ENCODE data around the gene SAMD8. TPM values are rescaled to one million over a fixed set of nuclear protein-coding genes. Genes with fewer than 3 reads are reported as not detected.

The SAMD8 gene
- total and polyA plus RNA-seq, 12 donors = 5.7 to 48.7 (median 29.1) TPM

DNA sequence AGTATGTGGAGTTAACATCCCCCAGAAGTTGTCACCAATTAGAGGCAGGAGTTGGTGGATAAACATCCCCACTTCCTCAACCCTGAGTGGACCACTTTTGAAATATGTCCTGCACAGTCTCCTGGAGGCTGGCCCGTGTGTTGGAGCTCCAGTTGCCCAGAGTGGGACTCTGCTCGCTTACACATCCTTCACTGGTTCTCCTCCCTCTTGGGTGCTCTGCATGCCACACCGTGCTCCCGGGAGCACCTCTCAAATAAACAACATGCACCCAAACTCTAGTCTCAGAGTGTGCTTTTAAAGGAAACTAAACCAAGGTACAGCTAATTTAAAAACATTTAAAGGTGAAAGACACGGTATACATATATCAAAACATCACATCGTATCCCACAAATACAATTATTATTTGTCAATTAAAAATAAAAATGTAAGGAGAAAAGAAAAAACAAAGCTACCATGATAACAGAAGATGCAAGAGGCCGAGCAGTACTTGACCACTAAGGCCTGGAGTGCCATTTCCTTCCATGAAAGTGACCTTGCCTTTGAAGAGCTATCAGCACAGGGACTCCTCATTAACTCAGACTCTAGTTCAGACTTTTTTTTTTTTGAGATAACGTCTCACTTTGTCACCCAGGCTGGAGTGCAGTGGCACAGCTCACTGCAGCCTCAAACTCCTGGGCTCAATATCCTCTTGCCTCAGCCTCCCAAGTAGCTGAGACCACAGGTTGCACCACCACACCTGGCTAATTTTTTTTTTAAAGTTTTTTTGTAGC lies 47.8 kb upstream of the SAMD8 start:
- DNase-seq = no peak
- Histone ChIP-seq H3K4me3 (no peak overlapping the region), H3K4me1 (replicated peaks in 1 of 2) (no peaks in the 10 kb centered on the region), H3K27ac (no peak overlapping the region), H3K36me3 (replicated peaks in 1 of 2) (no peaks in the 10 kb centered on the region), H3K9me3 (replicated peaks in 1 of 3) (no peaks in the 10 kb centered on the region), H3K27me3 (no peaks in the 10 kb centered on the region)
- WGBS, 4 donors = 80 to 88% (median 82%) methylated on average over 7 to 8 of the region's 8 CpGs
- TF ChIP-seq, protein P1, sequence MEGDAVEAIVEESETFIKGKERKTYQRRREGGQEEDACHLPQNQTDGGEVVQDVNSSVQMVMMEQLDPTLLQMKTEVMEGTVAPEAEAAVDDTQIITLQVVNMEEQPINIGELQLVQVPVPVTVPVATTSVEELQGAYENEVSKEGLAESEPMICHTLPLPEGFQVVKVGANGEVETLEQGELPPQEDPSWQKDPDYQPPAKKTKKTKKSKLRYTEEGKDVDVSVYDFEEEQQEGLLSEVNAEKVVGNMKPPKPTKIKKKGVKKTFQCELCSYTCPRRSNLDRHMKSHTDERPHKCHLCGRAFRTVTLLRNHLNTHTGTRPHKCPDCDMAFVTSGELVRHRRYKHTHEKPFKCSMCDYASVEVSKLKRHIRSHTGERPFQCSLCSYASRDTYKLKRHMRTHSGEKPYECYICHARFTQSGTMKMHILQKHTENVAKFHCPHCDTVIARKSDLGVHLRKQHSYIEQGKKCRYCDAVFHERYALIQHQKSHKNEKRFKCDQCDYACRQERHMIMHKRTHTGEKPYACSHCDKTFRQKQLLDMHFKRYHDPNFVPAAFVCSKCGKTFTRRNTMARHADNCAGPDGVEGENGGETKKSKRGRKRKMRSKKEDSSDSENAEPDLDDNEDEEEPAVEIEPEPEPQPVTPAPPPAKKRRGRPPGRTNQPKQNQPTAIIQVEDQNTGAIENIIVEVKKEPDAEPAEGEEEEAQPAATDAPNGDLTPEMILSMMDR (IDR thresholded peaks at IDR 0.05) = no peak
- TF ChIP-seq POLR2A (IDR thresholded peaks at IDR 0.05) = no peak
- intact Hi-C loops (cut with DNase I) = no loop called here

DNA sequence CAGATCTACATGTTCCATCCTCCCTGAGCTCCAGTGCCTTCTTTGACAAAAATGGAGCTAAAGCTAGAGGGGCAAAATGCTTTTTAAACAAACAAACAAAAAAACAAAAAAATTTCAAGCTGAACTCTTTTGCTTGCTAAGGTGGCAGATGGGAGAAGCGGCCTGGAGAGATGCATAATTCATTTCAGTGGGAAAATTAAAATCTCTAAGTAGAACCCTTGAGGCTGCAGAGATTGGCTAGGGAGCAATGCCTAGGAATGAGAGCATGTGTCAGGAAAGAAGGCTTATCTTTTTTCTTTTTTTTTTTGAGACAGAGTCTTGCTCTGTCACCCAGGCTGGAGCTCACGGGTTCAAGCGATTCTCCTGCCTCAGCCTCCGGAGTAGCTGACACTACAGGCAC lies 46.4 kb upstream of the SAMD8 start:
- H3K4me3 ChIP-seq = no peak overlapping the region
- H3K4me1 ChIP-seq (replicated peaks in 1 of 2) = no peaks in the 10 kb centered on the region
- DNase-seq = no peak
- H3K9me3 ChIP-seq (replicated peaks in 1 of 3) = no peaks in the 10 kb centered on the region
- H3K36me3 ChIP-seq (replicated peaks in 1 of 2) = no peaks in the 10 kb centered on the region
- no peak overlapping the region for H3K27ac ChIP-seq
- intact Hi-C loops (cut with DNase I) = no loop called here
- H3K27me3 ChIP-seq = no peaks in the 10 kb centered on the region
- TF ChIP-seq, protein P1 (IDR thresholded peaks at IDR 0.05) = no peak
- TF ChIP-seq POLR2A (IDR thresholded peaks at IDR 0.05) = no peak
- 77 to 83% (median 79%) methylated on average over 4 of the region's 4 CpGs for WGBS, 4 donors

DNA sequence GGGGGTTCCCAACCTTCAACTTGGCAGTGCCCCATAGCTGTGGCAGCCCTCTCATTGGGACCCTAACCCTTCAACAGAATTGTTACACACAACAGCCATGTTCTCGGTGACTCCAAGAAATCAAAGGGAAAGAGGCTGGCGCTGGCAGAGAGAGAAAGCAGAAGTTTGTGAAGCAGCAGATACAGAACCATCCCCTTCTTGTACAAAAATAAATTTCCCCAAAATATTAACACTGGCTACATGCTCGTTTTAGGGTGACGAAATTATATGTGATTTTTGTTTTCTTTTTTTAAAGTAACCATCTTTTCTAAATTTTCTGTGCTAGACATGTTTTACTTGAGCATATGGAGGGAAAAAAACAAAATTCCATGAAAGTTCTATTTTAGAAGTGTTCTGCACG lies 45.2 kb upstream of the SAMD8 start:
- TF ChIP-seq, protein P1 (IDR thresholded peaks at IDR 0.05) = no peak
- no peak for TF ChIP-seq POLR2A (IDR thresholded peaks at IDR 0.05)
- no peak for DNase-seq
- WGBS, 4 donors = 86 to 90% (median 88%) methylated on average over 5 of the region's 5 CpGs
- intact Hi-C loops (cut with DNase I) = no loop called here
- no peak overlapping the region for H3K27ac ChIP-seq
- H3K9me3 ChIP-seq (replicated peaks in 1 of 3) = no peaks in the 10 kb centered on the region
- no peaks in the 10 kb centered on the region for H3K4me1 ChIP-seq (replicated peaks in 1 of 2)
- no peaks in the 10 kb centered on the region for H3K36me3 ChIP-seq (replicated peaks in 1 of 2)
- no peak overlapping the region for H3K4me3 ChIP-seq
- H3K27me3 ChIP-seq = no peaks in the 10 kb centered on the region

GRCh38 chr10:75067272-75067671 lies 44.2 kb upstream of the SAMD8 start:
- Histone ChIP-seq H3K36me3 (replicated peaks in 1 of 2) (no peaks in the 10 kb centered on the region), H3K27ac (no peak overlapping the region), H3K27me3 (no peaks in the 10 kb centered on the region), H3K4me1 (replicated peaks in 1 of 2) (no peaks in the 10 kb centered on the region), H3K4me3 (no peak overlapping the region), H3K9me3 (replicated peaks in 1 of 3) (no peaks in the 10 kb centered on the region)
- TF ChIP-seq, protein P1 (IDR thresholded peaks at IDR 0.05) = no peak
- no peak for TF ChIP-seq POLR2A (IDR thresholded peaks at IDR 0.05)
- WGBS, 4 donors = 84 to 90% (median 87%) methylated on average over 7 of the region's 7 CpGs
- intact Hi-C loops (cut with DNase I) = no loop called here
- no peak for DNase-seq
